ENCODE measurements around the gene C17orf107. TPM values are rescaled to one million over a fixed set of nuclear protein-coding genes. Genes with fewer than 3 reads are reported as not detected.
"Not testable (repeated sequence)": the region's sequence is repeated elsewhere in the genome, so short reads cannot be mapped to it uniquely, and the experiment has no call there.

The C17orf107 gene
- 1 to 10 TPM; 1.0 to 3.3 (median 1.5) TPM for polyA plus RNA-seq (ENCODE audit: insufficient read length in 4 of 4)

- DNase-seq (ENCODE audit: low read depth in 4 of 4, low spot score in 3 of 4): peak in 2 of 4 donors; percentile 49 to 67
These were observed at the start of gene C17orf107 for GRCh38 chr17:4899341-4900230. Gene C17orf107, plus strand, starts transcription at chr17:4899536. Its CDS starts 227 bp downstream, at chr17:4899763.

GRCh38 chr17:4850246-4850645, 49.1 kb upstream of the C17orf107 start:
- DNase-seq (ENCODE audit: low read depth in 4 of 4, low spot score in 3 of 4): no peak

DNA sequence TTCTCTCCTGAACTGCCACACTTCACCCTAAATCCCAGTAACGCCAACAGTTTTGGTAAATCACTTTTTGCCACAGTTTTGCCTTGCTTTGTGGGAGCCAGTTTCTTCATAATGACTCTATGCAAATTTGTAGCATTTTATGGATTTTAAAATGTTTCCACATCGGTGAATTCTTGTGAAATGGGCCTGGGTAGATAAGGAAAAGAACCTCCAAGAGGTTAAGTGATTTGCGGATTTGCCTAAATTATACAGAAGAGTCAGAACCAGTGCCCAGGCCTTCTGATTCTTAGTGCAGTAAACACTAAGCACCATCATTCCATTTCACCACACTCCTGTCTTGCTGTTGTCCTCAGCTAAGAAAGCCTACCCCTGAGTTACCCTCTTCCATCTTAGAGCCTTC, 48.3 kb upstream of the C17orf107 start:
- no peak for DNase-seq (ENCODE audit: low read depth in 4 of 4, low spot score in 3 of 4)

GRCh38 chr17:4852567-4853207, 46.6 kb upstream of the C17orf107 start:
- no peak for DNase-seq (ENCODE audit: low read depth in 4 of 4, low spot score in 3 of 4)

GRCh38 chr17:4853208-4853671, 46.1 kb upstream of the C17orf107 start:
- no peak for DNase-seq (ENCODE audit: low read depth in 4 of 4, low spot score in 3 of 4)

DNA sequence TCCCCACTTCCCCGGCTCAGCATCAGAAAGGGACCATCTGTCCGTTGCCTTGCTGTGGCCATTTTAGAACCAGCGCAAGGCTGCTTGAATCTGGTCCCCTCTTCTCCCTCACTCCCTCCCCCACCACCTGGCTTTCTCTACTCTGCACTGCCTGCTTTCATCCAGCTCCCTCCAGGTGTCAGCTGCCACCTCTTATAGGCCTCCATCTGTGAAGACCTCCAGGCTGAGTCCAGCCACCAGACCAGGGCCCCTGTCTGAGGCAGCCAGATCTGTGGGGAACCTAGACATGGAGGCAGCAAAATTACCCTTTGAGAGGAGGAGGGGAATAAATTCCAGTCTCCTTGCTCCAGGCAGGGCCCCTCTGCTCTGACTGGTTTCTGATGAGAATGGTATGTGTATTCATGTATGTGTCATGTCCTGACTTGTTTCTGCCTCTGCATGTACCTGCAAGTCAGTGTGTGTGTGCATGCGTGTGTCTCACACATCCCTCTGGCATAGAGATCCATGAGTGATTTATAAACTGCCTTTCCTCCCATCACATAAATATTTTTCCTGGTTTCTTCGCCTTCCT, 45.1 kb upstream of the C17orf107 start:
- DNase-seq (ENCODE audit: low read depth in 4 of 4, low spot score in 3 of 4): no peak

- no peak for DNase-seq (ENCODE audit: low read depth in 4 of 4, low spot score in 3 of 4)
These were observed 42.9 kb upstream of the C17orf107 start for GRCh38 chr17:4856271-4856936.

DNA sequence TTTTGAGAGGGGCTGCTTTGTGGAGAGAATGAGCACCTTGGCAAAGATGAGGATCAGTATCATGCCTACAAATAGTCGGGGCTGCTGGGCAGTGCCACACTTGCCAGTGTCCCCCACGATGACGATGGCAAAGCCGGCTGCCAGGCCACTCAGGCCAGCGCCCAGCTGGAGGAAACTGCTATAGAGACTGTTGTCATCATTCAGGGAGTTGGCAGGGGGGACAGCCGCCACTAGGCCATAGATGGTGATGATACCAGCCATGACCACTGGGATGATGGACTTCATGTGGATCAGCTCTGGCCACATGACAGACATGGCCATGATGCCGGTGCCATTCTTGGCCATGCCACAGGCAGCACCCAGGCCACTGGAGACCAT, 42.4 kb upstream of the C17orf107 start:
- no peak for DNase-seq (ENCODE audit: low read depth in 4 of 4, low spot score in 3 of 4)

- not testable (repeated sequence) for DNase-seq (ENCODE audit: low read depth in 4 of 4, low spot score in 3 of 4)
These were observed 42.0 kb upstream of the C17orf107 start for GRCh38 chr17:4857347-4857746.

- DNase-seq (ENCODE audit: low read depth in 4 of 4, low spot score in 3 of 4): no peak
These were observed 41.1 kb upstream of the C17orf107 start for GRCh38 chr17:4858068-4858881.

GRCh38 chr17:4858882-4859260, 40.5 kb upstream of the C17orf107 start:
- DNase-seq (ENCODE audit: low read depth in 4 of 4, low spot score in 3 of 4): no peak

- no peak for DNase-seq (ENCODE audit: low read depth in 4 of 4, low spot score in 3 of 4)
These were observed 39.3 kb upstream of the C17orf107 start for GRCh38 chr17:4859816-4860625.

DNA sequence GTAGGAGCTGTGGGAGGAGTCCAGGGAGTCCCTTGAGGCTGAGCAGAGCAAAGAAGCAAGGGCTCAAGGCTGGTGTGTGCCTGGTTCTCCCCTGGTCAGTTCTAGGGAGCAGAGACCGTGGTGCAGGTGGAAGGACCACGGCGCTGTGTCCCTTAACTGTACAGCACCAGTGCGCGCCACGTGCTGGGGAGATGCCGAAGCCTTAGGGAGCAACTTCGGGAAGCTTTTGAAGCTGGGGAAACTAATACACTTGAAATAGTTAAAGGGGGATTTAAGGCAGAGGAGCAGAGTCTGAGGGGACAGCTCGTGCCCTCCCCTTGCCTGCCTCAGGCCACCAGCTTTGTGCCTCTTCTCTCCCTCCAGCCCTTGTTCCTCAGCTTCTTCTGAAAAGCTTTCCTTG, 38.7 kb upstream of the C17orf107 start:
- DNase-seq (ENCODE audit: low read depth in 4 of 4, low spot score in 3 of 4): no peak

- DNase-seq (ENCODE audit: low read depth in 4 of 4, low spot score in 3 of 4): no peak
These were observed 38.3 kb upstream of the C17orf107 start for GRCh38 chr17:4861052-4861451.

GRCh38 chr17:4862720-4863119, 36.6 kb upstream of the C17orf107 start:
- DNase-seq (ENCODE audit: low read depth in 4 of 4, low spot score in 3 of 4): no peak

- no peak for DNase-seq (ENCODE audit: low read depth in 4 of 4, low spot score in 3 of 4)
These were observed 36.0 kb upstream of the C17orf107 start for GRCh38 chr17:4863321-4863720.

GRCh38 chr17:4867535-4867934, 31.8 kb upstream of the C17orf107 start:
- not testable (repeated sequence) for DNase-seq (ENCODE audit: low read depth in 4 of 4, low spot score in 3 of 4)

- DNase-seq (ENCODE audit: low read depth in 4 of 4, low spot score in 3 of 4): not testable (repeated sequence)
These were observed 30.0 kb upstream of the C17orf107 start for GRCh38 chr17:4869058-4869998.

Measured in right renal pelvis (tissue), 4 donors.